Tibial nerve (tissue), 4 donors: Measurements from ENCODE around the gene PRUNE2. TPM values are rescaled to one million over a fixed set of nuclear protein-coding genes. Genes with fewer than 3 reads are reported as not detected.

ENCODE experiments used
- DNase-seq, 2 donors: peaks; one replicate each; pipeline ENCODE4 v3.0.0-alpha.2; 2019; ENCODE audit warnings: low spot score in 2 of 2
- H3K27ac ChIP-seq, 4 donors: fragments of 200-600 bp; sonication (generic) in 3 of 4; one replicate each; pipeline ENCODE4 v1.5.1; 2017 to 2019; ENCODE audit warnings: mild to moderate bottlenecking in 1 of 4
- H3K27me3 ChIP-seq, 2 donors: fragments of 200-600 bp; sonication (generic) in 1 of 2; one replicate each; pipeline versions ENCODE4 v1.5.1 to v1.6.0; 2017 to 2019
- H3K36me3 ChIP-seq, 3 donors: fragments of 200-600 bp; sonication (generic); one replicate each; pipeline ENCODE4 v1.5.1; 2018 to 2019
- H3K4me1 ChIP-seq, 4 donors: fragments of 200-600 bp; sonication (generic) in 3 of 4; one replicate each; pipeline ENCODE4 v1.5.1; 2017 to 2019
- H3K4me3 ChIP-seq, 4 donors: fragments of 200-600 bp; sonication (generic) in 3 of 4; one replicate each; pipeline ENCODE4 v1.5.1; 2017 to 2019; ENCODE audit warnings: mild to moderate bottlenecking in 1 of 4, moderate library complexity in 1 of 4
- H3K9me3 ChIP-seq, 4 donors: fragments of 200-600 bp; sonication (generic) in 3 of 4; one replicate each; pipeline ENCODE4 v1.5.1; 2017 to 2019
- EP300 ChIP-seq, 2 donors: sonication (generic); formaldehyde crosslinking; IDR thresholded peaks; one replicate each; pipeline ENCODE4 v1.6.1; 2017; ENCODE audit warnings: antibody characterized with exemption in 2 of 2, mild to moderate bottlenecking in 1 of 2
- POLR2A ChIP-seq, 2 donors: fragments of 450-650 bp; IDR thresholded peaks; one replicate each; pipeline ENCODE4 v1.6.1; 2017; ENCODE audit warnings: antibody characterized with exemption in 2 of 2, mild to moderate bottlenecking in 2 of 2, moderate library complexity in 2 of 2
- WGBS, 2 donors: methylation state at CpG; one replicate each; pipeline ENCODE4 v1.1.5; 2018; 5-methylcytosine and 5-hydroxymethylcytosine counted together
- total RNA-seq, 4 donors: library from RNA; depleted of rRNA; stranded (reverse); fragments of >200 nt; gene quantifications; one replicate each; pipeline ENCODE4 v1.1.0, GENCODE V29; 2016
- TF ChIP-seq, protein P1 (sequence below), 5 experiments: fragments of 200-600 bp in 3 of 5; fragments of 450-650 bp in 2 of 5; sonication (generic) in 3 of 5; IDR thresholded peaks; one replicate each; pipeline ENCODE4 v1.5.1; 2016 to 2019; ENCODE audit warnings: antibody characterized with exemption in 5 of 5, mild to moderate bottlenecking in 3 of 5, moderate library complexity in 2 of 5

Gene PRUNE2
- total RNA-seq, 4 donors from 2014 or later, result 23.2 to 50.4 (median 24.2) TPM

DNA sequence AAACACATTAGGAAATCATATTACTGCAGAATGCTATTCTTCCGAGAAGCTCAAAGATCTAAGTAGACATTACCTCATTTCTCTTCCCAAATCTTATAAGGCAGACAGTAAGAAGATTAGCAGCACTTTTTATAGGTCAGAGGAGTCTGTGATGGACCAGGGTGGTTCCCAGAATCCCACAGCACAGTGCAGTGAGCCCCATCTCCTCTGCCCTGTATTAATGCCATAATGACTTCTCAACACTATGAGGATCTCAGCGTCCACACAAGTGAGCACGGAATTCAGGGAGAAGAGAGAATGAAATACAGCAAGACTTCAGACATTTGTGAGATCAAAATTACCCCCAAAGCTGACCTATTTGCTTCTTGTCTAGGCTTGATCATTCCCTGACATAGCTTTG, 49.9 kb downstream of the PRUNE2 start:
- Histone ChIP-seq H3K27me3 (no peaks in the 10 kb centered on the region), H3K4me1 (no peaks in the 10 kb centered on the region), H3K9me3 (no peaks in the 10 kb centered on the region), H3K4me3 (no peak overlapping the region), H3K27ac (no peak overlapping the region), H3K36me3 (no peaks in the 10 kb centered on the region)
- TF ChIP-seq, protein P1, sequence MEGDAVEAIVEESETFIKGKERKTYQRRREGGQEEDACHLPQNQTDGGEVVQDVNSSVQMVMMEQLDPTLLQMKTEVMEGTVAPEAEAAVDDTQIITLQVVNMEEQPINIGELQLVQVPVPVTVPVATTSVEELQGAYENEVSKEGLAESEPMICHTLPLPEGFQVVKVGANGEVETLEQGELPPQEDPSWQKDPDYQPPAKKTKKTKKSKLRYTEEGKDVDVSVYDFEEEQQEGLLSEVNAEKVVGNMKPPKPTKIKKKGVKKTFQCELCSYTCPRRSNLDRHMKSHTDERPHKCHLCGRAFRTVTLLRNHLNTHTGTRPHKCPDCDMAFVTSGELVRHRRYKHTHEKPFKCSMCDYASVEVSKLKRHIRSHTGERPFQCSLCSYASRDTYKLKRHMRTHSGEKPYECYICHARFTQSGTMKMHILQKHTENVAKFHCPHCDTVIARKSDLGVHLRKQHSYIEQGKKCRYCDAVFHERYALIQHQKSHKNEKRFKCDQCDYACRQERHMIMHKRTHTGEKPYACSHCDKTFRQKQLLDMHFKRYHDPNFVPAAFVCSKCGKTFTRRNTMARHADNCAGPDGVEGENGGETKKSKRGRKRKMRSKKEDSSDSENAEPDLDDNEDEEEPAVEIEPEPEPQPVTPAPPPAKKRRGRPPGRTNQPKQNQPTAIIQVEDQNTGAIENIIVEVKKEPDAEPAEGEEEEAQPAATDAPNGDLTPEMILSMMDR (IDR thresholded peaks at IDR 0.05), result no peak
- TF ChIP-seq POLR2A (IDR thresholded peaks at IDR 0.05) (no peak), EP300 (IDR thresholded peaks at IDR 0.05) (no peak)
- DNase-seq, result no peak
- WGBS, 2 donors, result 88 to 95% methylated on average over 3 of the region's 3 CpGs

DNA sequence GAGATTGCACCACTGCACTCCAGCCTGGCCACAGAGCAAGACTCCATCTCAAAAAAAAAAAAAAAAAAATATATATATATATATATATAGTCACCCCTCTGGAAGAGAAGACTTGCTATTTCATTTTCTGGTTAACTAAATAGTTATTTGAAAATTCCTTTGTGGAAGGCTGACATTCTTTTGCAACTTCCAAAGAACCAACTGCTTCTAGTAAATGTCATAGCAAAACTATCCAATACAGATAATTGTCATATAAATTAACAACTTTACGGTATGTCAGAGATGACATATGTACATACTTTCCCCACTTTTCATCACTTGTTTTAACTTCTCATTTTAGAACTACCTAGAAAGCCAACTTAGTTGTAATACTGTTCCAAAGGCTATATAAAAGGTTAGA, 50.9 kb downstream of the PRUNE2 start:
- H3K27ac ChIP-seq, result no peak overlapping the region
- no peaks in the 10 kb centered on the region for H3K27me3 ChIP-seq
- no peaks in the 10 kb centered on the region for H3K9me3 ChIP-seq
- H3K4me3 ChIP-seq, result no peak overlapping the region
- 80 to 98% methylated on average over 1 of the region's 1 CpG for WGBS, 2 donors
- no peaks in the 10 kb centered on the region for H3K36me3 ChIP-seq
- no peak for DNase-seq
- TF ChIP-seq POLR2A (IDR thresholded peaks at IDR 0.05), result no peak
- TF ChIP-seq, protein P1 (IDR thresholded peaks at IDR 0.05), result no peak
- TF ChIP-seq EP300 (IDR thresholded peaks at IDR 0.05), result no peak
- H3K4me1 ChIP-seq, result no peaks in the 10 kb centered on the region

DNA sequence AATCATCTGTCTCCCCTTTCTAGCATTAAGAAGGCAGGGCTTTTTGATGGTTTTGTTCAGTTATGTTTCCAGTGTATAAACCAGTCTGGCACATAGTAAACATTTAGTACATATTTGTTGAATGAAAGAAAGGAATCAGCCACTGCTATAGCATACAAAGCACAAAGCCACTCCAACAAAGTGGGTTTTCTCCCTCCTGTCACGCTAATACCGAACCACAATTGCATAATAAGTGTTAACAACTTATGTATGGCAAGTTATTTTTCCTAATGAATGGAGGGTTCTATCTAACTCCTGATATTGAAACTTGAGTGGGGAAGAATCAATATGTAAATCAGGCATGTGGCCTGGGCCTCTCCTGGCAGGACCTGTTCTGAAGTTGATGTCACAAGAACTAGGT, 53.9 kb downstream of the PRUNE2 start:
- TF ChIP-seq, protein P1 (IDR thresholded peaks at IDR 0.05), result no peak
- TF ChIP-seq POLR2A (IDR thresholded peaks at IDR 0.05) (no peak), EP300 (IDR thresholded peaks at IDR 0.05) (no peak)
- no peak for DNase-seq
- WGBS, 2 donors, result 32 to 53% methylated on average over 2 of the region's 2 CpGs
- no peak overlapping the region for H3K27ac ChIP-seq
- H3K27me3 ChIP-seq, result no peaks in the 10 kb centered on the region
- H3K4me1 ChIP-seq, result no peaks in the 10 kb centered on the region
- no peaks in the 10 kb centered on the region for H3K9me3 ChIP-seq
- no peaks in the 10 kb centered on the region for H3K36me3 ChIP-seq
- H3K4me3 ChIP-seq, result no peak overlapping the region

DNA sequence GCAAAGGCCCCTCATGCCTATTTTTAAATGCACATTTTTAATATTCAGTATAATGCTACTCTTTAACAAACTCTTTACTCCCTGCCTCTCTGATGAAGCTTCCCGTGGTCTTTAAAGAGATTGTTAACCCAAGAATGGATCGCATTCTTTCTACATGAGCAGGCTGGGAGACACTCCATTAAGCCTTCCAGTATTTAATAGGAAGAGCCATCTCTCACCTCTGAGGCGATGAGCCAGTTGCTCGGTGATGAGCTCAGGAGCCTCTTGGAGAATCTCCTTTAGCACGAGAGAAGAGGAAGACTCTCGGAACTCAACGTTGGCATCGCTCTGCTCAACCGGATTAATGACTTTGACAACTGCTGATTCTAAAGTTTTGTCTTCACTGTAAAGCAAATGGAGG, 59.6 kb downstream of the PRUNE2 start:
- no peaks in the 10 kb centered on the region for H3K27me3 ChIP-seq
- H3K36me3 ChIP-seq, result no peaks in the 10 kb centered on the region
- DNase-seq, result no peak
- 90 to 93% methylated on average over 9 of the region's 9 CpGs for WGBS, 2 donors
- no peaks in the 10 kb centered on the region for H3K4me1 ChIP-seq
- H3K4me3 ChIP-seq, result no peak overlapping the region
- TF ChIP-seq EP300 (IDR thresholded peaks at IDR 0.05) (no peak), POLR2A (IDR thresholded peaks at IDR 0.05) (no peak)
- TF ChIP-seq, protein P1 (IDR thresholded peaks at IDR 0.05), result no peak
- no peak overlapping the region for H3K27ac ChIP-seq
- H3K9me3 ChIP-seq, result no peaks in the 10 kb centered on the region

DNA sequence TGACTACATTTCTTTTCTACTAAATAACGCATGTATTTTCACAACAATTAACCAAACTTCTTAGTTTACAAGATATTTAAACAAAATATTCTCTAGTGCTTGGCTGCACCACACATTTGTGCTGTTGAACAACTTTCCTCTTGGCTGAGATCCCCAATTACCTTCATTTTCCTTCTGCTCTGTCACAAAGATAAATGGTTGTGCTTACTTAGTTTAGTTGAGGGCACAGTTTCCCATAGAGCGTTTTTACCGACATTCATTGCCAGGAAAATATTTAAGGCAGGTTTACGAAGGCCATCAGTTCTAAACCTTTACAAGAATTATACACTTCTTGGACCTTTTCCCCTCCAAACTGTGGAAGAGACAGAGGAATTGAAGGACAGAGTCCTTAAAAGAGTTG, 60.7 kb downstream of the PRUNE2 start:
- Histone ChIP-seq H3K36me3 (no peaks in the 10 kb centered on the region), H3K9me3 (no peaks in the 10 kb centered on the region), H3K4me1 (no peaks in the 10 kb centered on the region), H3K4me3 (no peak overlapping the region), H3K27ac (no peak overlapping the region), H3K27me3 (no peaks in the 10 kb centered on the region)
- WGBS, 2 donors, result 90 to 94% methylated on average over 4 of the region's 4 CpGs
- DNase-seq, result no peak
- no peak for TF ChIP-seq EP300 (IDR thresholded peaks at IDR 0.05)
